Uterus (tissue), 4 donors: Measurements from ENCODE around the gene OR10P1. TPM values are rescaled to one million over a fixed set of nuclear protein-coding genes. Genes with fewer than 3 reads are reported as not detected.
"Not testable (repeated sequence)": the region's sequence is repeated elsewhere in the genome, so short reads cannot be mapped to it uniquely, and the experiment has no call there.

Experiments
- DNase-seq, 2 donors: peaks; one replicate each; pipeline ENCODE4 v3.0.0-alpha.2; 2019 to 2020
- H3K27ac ChIP-seq, 2 donors: fragments of 200-600 bp; sonication (generic); 1 replicate in 1 of 2; 2 replicates in 1 of 2; pipeline ENCODE4 v1.5.1; 2016 to 2018
- H3K27me3 ChIP-seq, 2 donors: fragments of 200-600 bp; sonication (generic); one replicate each; pipeline ENCODE4 v1.5.1; 2018 to 2019; ENCODE audit warnings: control low read depth in 1 of 2
- H3K36me3 ChIP-seq, 2 donors: fragments of 200-600 bp; sonication (generic); one replicate each; pipeline ENCODE4 v1.5.1; 2019; ENCODE audit warnings: control low read depth in 1 of 2
- H3K4me1 ChIP-seq, 2 donors: fragments of 200-600 bp; sonication (generic); one replicate each; pipeline ENCODE4 v1.5.1; 2018 to 2019; ENCODE audit warnings: control low read depth in 1 of 2
- H3K4me3 ChIP-seq, 2 donors: fragments of 200-600 bp; sonication (generic); 1 replicate in 1 of 2; 2 replicates in 1 of 2; pipeline ENCODE4 v1.5.1; 2018 to 2019; ENCODE audit warnings: mild to moderate bottlenecking in 1 of 2
- H3K9me3 ChIP-seq, 2 donors: fragments of 200-600 bp; sonication (generic); one replicate each; pipeline ENCODE4 v1.5.1; 2019; ENCODE audit warnings: control low read depth in 1 of 2
- POLR2A ChIP-seq, 2 donors: fragments of 450-650 bp; IDR thresholded peaks; one replicate each; pipeline ENCODE4 v1.6.1; 2016; ENCODE audit warnings: antibody characterized with exemption in 2 of 2, mild to moderate bottlenecking in 1 of 2, moderate library complexity in 1 of 2
- intact Hi-C: fragments of 100-400 bp; cut with DNase I; formaldehyde crosslinking; loops from one replicate; pipeline ENCODE4 v1.15.1; 2023; ENCODE audit warnings: low total_unique reads
- total RNA-seq, 4 donors: library from RNA; depleted of rRNA in 3 of 4; stranded (reverse); fragments of >200 nt in 3 of 4; gene quantifications; one replicate each; pipeline versions ENCODE4 v1.1.0 to v1.2.4, GENCODE V29; 2014 to 2023
- TF ChIP-seq, protein P1 (sequence below), 4 experiments: fragments of 200-600 bp in 2 of 4; fragments of 450-650 bp in 2 of 4; sonication (generic) in 2 of 4; IDR thresholded peaks; one replicate each; pipeline ENCODE4 v1.5.1; 2016 to 2019; ENCODE audit warnings: antibody characterized with exemption in 4 of 4, mild to moderate bottlenecking in 2 of 4, moderate library complexity in 1 of 4
- donor health status: DM: yes; HTN: yes; CAD: no.

The OR10P1 gene
- total RNA-seq, 4 donors from 2014 or later: not detected

DNA sequence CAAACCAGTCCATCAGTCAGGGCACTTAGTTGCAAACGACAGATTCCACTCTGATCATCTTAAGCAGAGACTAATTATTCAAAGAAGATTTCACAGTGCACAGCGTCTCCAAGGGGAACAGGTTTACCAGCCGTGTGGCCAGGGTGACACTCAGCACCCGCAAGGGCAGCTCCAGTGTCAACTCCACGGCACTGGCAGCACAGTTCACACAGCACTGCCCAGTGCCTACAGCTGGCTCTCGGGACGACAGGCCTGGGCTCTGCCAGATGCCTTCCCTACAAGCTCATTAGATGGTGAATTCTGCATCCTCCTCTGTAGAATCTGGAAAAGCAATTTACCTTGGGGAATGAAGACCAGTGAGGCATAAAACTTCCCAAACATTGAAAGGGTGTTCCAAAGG, 4.9 kb downstream of the OR10P1 start:
- TF ChIP-seq, protein P1, sequence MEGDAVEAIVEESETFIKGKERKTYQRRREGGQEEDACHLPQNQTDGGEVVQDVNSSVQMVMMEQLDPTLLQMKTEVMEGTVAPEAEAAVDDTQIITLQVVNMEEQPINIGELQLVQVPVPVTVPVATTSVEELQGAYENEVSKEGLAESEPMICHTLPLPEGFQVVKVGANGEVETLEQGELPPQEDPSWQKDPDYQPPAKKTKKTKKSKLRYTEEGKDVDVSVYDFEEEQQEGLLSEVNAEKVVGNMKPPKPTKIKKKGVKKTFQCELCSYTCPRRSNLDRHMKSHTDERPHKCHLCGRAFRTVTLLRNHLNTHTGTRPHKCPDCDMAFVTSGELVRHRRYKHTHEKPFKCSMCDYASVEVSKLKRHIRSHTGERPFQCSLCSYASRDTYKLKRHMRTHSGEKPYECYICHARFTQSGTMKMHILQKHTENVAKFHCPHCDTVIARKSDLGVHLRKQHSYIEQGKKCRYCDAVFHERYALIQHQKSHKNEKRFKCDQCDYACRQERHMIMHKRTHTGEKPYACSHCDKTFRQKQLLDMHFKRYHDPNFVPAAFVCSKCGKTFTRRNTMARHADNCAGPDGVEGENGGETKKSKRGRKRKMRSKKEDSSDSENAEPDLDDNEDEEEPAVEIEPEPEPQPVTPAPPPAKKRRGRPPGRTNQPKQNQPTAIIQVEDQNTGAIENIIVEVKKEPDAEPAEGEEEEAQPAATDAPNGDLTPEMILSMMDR (IDR thresholded peaks at IDR 0.05): no peak
- no peak for TF ChIP-seq POLR2A (IDR thresholded peaks at IDR 0.05)
- Histone ChIP-seq H3K27me3 (no peaks in the 10 kb centered on the region), H3K27ac (no peak overlapping the region), H3K4me3 (no peak overlapping the region), H3K36me3 (no peaks in the 10 kb centered on the region), H3K4me1 (no peaks in the 10 kb centered on the region), H3K9me3 (no peaks in the 10 kb centered on the region)
- DNase-seq: no peak
- intact Hi-C loops: no loop called here

DNA sequence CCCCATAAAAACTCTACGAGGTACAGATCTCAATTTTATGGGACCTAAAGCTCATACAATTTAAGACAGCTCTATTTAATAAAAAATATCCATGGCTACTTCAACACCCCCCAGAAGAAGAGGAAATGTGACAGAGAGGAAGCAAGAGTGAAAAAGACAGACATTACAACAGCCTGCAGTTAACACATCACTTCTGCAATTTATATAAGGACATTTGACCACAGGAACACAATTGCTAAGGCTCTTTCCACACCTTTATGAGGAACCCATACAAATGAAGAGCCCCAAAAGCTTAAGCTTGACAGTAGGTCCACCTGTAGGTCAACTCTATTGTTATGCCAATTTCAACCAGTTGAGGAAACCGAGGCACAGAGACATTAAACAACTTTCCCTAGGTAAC, 5.6 kb downstream of the OR10P1 start:
- no peaks in the 10 kb centered on the region for H3K9me3 ChIP-seq
- H3K27me3 ChIP-seq: no peaks in the 10 kb centered on the region
- intact Hi-C loops: no loop called here
- H3K4me3 ChIP-seq: no peak overlapping the region
- H3K27ac ChIP-seq: no peak overlapping the region
- no peak for DNase-seq
- H3K4me1 ChIP-seq: no peaks in the 10 kb centered on the region
- no peak for TF ChIP-seq POLR2A (IDR thresholded peaks at IDR 0.05)
- H3K36me3 ChIP-seq: no peaks in the 10 kb centered on the region

DNA sequence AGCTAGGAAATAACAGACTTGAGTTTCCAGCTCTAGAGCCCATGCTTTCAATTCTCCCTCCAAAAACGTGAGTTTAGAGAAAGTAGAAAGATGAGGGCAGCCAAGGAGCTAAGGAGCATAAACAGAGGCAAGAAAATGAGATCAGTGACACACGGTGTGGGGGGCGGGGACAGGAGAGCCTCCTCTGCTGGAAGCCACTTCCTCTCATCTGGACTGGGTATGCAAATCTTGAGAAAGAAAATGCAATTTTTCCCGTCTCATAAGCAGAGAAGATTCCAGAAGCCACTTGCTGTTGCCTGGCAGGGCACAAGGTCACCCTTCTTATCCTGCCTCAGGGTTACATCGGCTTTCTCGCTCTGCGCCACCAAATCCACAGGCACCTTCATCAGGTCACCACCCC, 6.0 kb downstream of the OR10P1 start:
- no peaks in the 10 kb centered on the region for H3K4me1 ChIP-seq
- no peaks in the 10 kb centered on the region for H3K36me3 ChIP-seq
- TF ChIP-seq, protein P1 (IDR thresholded peaks at IDR 0.05): no peak
- TF ChIP-seq POLR2A (IDR thresholded peaks at IDR 0.05): no peak
- H3K9me3 ChIP-seq: no peaks in the 10 kb centered on the region
- no peak overlapping the region for H3K4me3 ChIP-seq
- intact Hi-C loops: no loop called here
- DNase-seq: no peak
- H3K27ac ChIP-seq: no peak overlapping the region
- H3K27me3 ChIP-seq: no peaks in the 10 kb centered on the region

DNA sequence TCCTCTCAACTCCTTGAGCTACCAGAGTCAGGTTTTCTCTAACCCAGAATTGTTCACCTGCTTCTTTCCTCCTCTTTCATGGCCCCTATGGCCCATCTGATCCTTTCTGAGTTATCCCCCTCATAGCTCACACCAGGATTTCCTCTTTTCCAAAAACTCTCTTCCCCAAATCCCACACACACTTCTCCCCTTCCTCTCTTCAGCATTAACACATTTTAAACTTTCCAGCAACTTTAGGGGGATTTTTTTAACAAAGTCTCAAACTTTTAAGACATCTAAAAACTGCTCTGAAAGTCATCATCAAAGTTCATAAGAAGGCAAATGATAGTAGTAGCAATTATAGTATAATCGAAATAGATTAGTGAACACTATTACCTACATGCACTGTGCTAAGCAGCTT, 7.9 kb downstream of the OR10P1 start:
- no peaks in the 10 kb centered on the region for H3K4me1 ChIP-seq
- no peaks in the 10 kb centered on the region for H3K9me3 ChIP-seq
- TF ChIP-seq, protein P1 (IDR thresholded peaks at IDR 0.05): no peak
- TF ChIP-seq POLR2A (IDR thresholded peaks at IDR 0.05): no peak
- H3K4me3 ChIP-seq: no peak overlapping the region
- H3K27ac ChIP-seq: no peak overlapping the region
- intact Hi-C loops: no loop called here
- H3K36me3 ChIP-seq: no peaks in the 10 kb centered on the region
- no peak for DNase-seq
- no peaks in the 10 kb centered on the region for H3K27me3 ChIP-seq

DNA sequence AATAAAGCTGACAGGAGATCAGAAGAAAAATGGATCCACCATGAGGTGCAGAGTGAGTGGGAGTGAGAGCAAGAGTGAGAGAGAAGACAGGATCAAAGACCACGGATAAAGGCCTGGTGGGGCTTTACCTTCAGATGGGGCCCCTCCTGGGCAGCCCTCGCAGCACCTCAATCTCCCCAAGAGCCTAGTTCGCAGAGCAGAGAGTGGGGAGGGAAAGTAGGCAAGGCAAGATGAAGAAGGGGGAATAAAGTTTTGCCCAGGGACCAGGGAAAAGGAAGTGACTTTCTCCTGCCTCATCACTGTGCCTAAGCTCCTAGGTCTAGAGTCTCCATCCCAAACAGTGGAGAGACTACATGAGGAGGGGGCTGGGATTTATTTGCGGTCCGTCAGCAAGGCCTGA, 10.3 kb downstream of the OR10P1 start:
- H3K4me3 ChIP-seq: no peak overlapping the region
- no peak for TF ChIP-seq POLR2A (IDR thresholded peaks at IDR 0.05)
- TF ChIP-seq, protein P1 (IDR thresholded peaks at IDR 0.05): no peak
- no peak overlapping the region for H3K27ac ChIP-seq
- intact Hi-C loops: no loop called here
- no peaks in the 10 kb centered on the region for H3K27me3 ChIP-seq
- no peaks in the 10 kb centered on the region for H3K36me3 ChIP-seq
- H3K4me1 ChIP-seq: no peaks in the 10 kb centered on the region
- H3K9me3 ChIP-seq: no peaks in the 10 kb centered on the region
- DNase-seq: no peak

DNA sequence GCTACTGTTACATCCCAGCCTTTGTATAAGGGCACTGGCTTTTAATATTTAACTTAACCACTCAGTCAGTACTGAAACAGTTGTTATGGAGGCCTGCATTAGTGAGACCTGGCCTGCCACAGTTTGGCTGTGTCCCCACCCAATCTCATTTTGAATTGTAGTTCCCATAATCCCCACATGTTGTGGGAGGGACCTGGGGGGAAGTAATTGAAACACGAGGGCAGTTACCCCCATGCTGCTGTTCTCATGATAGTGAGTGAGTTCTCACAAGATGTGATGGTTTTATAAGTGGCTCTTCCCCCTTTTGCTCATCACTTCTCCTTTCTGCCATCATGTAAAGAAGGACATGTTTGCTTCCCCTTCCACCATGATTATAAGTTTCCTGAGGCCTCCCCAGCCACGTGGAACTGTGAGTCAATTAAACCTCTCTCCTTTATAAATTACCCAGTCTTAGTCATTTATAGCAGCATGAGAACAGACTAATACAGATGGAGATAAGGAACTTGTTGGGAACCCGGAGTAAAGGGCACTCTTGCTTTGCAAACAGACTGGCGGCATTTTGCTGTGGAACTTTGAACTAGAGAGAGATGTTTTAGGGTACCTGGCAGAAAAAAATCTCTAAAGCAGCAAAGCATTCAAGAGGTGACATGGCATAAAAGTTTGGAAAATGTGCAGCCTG, 14.1 kb downstream of the OR10P1 start:
- H3K4me1 ChIP-seq, DNase-seq, intact Hi-C loops, H3K27me3 ChIP-seq, H3K36me3 ChIP-seq, H3K27ac ChIP-seq, H3K9me3 ChIP-seq, H3K4me3 ChIP-seq: not testable (repeated sequence)
